Measurements from ENCODE around the gene LOXL1. TPM values are rescaled to one million over a fixed set of nuclear protein-coding genes. Genes with fewer than 3 reads are reported as not detected.

LOXL1 gene
- total RNA-seq, 4 donors from 2014 or later, result 22.9 to 63.0 (median 34.5) TPM

DNA sequence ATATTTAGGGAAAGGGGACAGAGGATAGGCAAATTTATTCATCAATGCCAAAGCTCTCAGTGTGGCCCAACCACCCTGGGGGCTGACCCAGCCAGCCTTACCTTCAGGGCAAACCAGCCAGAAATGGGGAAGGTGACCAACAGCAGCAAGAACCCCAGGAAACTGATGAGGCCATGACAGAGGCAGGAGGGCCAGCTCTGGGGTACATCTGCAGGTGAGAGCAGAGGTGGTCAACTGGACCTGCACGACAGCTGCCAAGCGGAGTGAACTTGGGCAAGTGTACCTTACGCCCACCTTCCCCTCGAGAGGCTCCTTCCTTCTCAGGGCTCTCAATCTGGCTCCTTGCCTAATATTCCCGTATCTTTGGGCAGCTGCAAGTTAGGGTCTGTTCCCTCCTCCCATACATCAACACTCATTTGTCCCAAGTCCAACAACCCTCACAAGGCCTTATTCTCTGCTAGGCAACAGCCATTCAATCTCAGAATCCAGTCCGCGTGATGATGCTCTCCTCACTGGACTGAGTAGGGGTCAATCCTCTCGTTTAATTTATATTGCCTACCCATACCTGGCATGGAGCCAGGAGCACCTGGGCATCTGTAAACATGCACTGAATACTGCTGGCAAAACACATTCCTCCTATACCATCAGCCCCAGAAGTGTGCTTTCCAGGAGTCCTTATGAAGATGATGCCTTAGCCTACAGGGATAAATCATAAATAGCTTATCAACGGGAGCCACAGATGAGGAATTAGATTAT, 64.2 kb downstream of the LOXL1 start:
- H3K27ac ChIP-seq, result peak overlapping the region in 3 of 4 donors; percentile 85 to 95 (median 89)
- peaks cover 3 to 91% (median 51%) of the 10 kb centered on the region in 3 donors for H3K4me1 ChIP-seq
- TF ChIP-seq, protein P1, sequence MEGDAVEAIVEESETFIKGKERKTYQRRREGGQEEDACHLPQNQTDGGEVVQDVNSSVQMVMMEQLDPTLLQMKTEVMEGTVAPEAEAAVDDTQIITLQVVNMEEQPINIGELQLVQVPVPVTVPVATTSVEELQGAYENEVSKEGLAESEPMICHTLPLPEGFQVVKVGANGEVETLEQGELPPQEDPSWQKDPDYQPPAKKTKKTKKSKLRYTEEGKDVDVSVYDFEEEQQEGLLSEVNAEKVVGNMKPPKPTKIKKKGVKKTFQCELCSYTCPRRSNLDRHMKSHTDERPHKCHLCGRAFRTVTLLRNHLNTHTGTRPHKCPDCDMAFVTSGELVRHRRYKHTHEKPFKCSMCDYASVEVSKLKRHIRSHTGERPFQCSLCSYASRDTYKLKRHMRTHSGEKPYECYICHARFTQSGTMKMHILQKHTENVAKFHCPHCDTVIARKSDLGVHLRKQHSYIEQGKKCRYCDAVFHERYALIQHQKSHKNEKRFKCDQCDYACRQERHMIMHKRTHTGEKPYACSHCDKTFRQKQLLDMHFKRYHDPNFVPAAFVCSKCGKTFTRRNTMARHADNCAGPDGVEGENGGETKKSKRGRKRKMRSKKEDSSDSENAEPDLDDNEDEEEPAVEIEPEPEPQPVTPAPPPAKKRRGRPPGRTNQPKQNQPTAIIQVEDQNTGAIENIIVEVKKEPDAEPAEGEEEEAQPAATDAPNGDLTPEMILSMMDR (IDR thresholded peaks at IDR 0.05), result no peak
- no peak for TF ChIP-seq POLR2AphosphoS5 (IDR thresholded peaks at IDR 0.05)
- TF ChIP-seq EP300 (IDR thresholded peaks at IDR 0.05), result no peak
- no peak for TF ChIP-seq POLR2A (IDR thresholded peaks at IDR 0.05)
- H3K27me3 ChIP-seq, result no peaks in the 10 kb centered on the region
- no peak overlapping the region for H3K4me3 ChIP-seq
- no peaks in the 10 kb centered on the region for H3K9me3 ChIP-seq
- ATAC-seq, result no peak
- 46 to 69% methylated on average over 4 to 9 of the region's 9 CpGs for WGBS, 2 donors (ENCODE audit: low coverage in 1 of 2)
- H3K36me3 ChIP-seq, result peaks cover 0 to 39% of the 10 kb centered on the region in 2 donors

- peaks cover 0 to 31% of the 10 kb centered on the region in 2 donors for H3K36me3 ChIP-seq
- no peaks in the 10 kb centered on the region for H3K27me3 ChIP-seq
- H3K9me3 ChIP-seq, result no peaks in the 10 kb centered on the region
- H3K4me3 ChIP-seq, result peak overlapping the region; percentile 45 to 87
- peak; percentile 40 for ATAC-seq
- WGBS, 2 donors (ENCODE audit: low coverage in 1 of 2), result 30 to 40% methylated on average over 1 to 3 of the region's 5 CpGs
- H3K4me1 ChIP-seq, result peaks cover 3 to 91% (median 47%) of the 10 kb centered on the region in 3 donors
- H3K27ac ChIP-seq, result peak overlapping the region; percentile 30 to 95 (median 87)
- TF ChIP-seq, protein P1 (IDR thresholded peaks at IDR 0.05), result no peak
- TF ChIP-seq EP300 (IDR thresholded peaks at IDR 0.05), result no peak
- no peak for TF ChIP-seq POLR2A (IDR thresholded peaks at IDR 0.05)
- TF ChIP-seq POLR2AphosphoS5 (IDR thresholded peaks at IDR 0.05), result peak; percentile 75
Measured at GRCh38 chr15:73991260-73991659, 65.0 kb downstream of the LOXL1 start.

- Histone ChIP-seq H3K27me3 (no peaks in the 10 kb centered on the region), H3K36me3 (peaks cover 0 to 24% of the 10 kb centered on the region in 2 donors), H3K4me1 (peaks cover 3 to 91% (median 47%) of the 10 kb centered on the region in 3 donors), H3K27ac (peak within 1 kb of the TSS; percentile 30 to 95 (median 87)), H3K9me3 (no peaks in the 10 kb centered on the region), H3K4me3 (peak within 1 kb of the TSS; percentile 45 to 87)
- peak; percentile 62 for TF ChIP-seq POLR2AphosphoS5 (IDR thresholded peaks at IDR 0.05)
- peak; percentile 49 to 55 for TF ChIP-seq POLR2A (IDR thresholded peaks at IDR 0.05)
- TF ChIP-seq, protein P1 (IDR thresholded peaks at IDR 0.05), result peak in 3 of 4 experiments; percentile 93 to 98 (median 94)
- TF ChIP-seq EP300 (IDR thresholded peaks at IDR 0.05), result no peak
- peak; percentile 89 for ATAC-seq
- WGBS, 2 donors (ENCODE audit: low coverage in 1 of 2), result 0% methylated on average over 8 of the region's 72 CpGs; no CpG with 5 or more reads in 1 of the 2 donors
Measured at GRCh38 chr15:73991726-73992593, 65.7 kb downstream of the LOXL1 start, which contains the start of gene STOML1. Gene STOML1, minus strand, starts transcription at chr15:73992295. Its CDS starts 72 bp downstream, at chr15:73992223.

DNA sequence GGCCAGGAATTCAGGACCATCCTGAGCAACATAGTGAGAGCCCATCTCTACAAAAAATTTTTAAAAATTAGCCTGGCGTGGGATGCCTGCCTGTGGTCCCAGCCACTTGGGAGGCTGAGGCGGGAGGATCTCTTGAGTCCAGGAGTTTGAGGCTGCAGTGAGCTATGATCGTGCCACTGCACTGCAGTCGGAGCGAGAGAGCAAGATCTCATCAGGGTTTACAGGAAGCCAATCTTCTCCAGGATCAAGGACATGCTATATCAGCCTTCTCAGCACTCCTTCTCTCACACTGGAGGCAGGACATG, 66.3 kb downstream of the LOXL1 start:
- no peak for ATAC-seq
- Histone ChIP-seq H3K27ac (peak overlapping the region in 3 of 4 donors; percentile 85 to 95 (median 89)), H3K4me1 (peaks cover 3 to 92% (median 47%) of the 10 kb centered on the region in 3 donors), H3K4me3 (peak overlapping the region in 1 of 2 donors; percentile 87), H3K9me3 (no peaks in the 10 kb centered on the region), H3K36me3 (peaks cover 0 to 19% of the 10 kb centered on the region in 2 donors), H3K27me3 (no peaks in the 10 kb centered on the region)
- TF ChIP-seq POLR2A (IDR thresholded peaks at IDR 0.05), result no peak
- WGBS, 2 donors (ENCODE audit: low coverage in 1 of 2), result 80 to 87% methylated on average over 1 to 3 of the region's 5 CpGs
